SK-N-SH treated with all-trans-retinoic acid at 6 μM for 48 hours (cell line): ENCODE data around the gene OSBPL7.

Source experiments
- ATAC-seq: fragments of 200-7000 bp; cut with Tn5 transposase; 3 replicates; pipeline ENCODE4 v1.9.1; 2020; ENCODE audit warnings: mild to moderate bottlenecking, moderate library complexity
- ARNTL ChIP-seq: fragments of 450-650 bp; formaldehyde crosslinking; IDR thresholded peaks from 2 replicates; pipeline ENCODE4 v1.5.0; 2020; ENCODE audit warnings: low read depth, mild to moderate bottlenecking, moderate library complexity, borderline replicate concordance
- BACH2 ChIP-seq: fragments of 250-450 bp; sonication (Bioruptor Pico); IDR thresholded peaks from 2 replicates; pipeline ENCODE4 v1.9.0; 2021; ENCODE audit warnings: mild to moderate bottlenecking, borderline replicate concordance
- CREB5 ChIP-seq: fragments of 250-450 bp; sonication (Bioruptor Pico); IDR thresholded peaks from 2 replicates; pipeline ENCODE4 v1.5.1; 2020; ENCODE audit warnings: low read depth, mild to moderate bottlenecking, moderate library complexity
- CSDC2 ChIP-seq: fragments of 250-450 bp; sonication (Bioruptor Pico); IDR thresholded peaks from 2 replicates; pipeline ENCODE4 v1.5.0; 2020; ENCODE audit warnings: mild to moderate bottlenecking, moderate library complexity
- ESRRG ChIP-seq: fragments of 250-450 bp; sonication (Bioruptor Pico); IDR thresholded peaks from 2 replicates; pipeline ENCODE4 v1.6.1; 2021; ENCODE audit warnings: mild to moderate bottlenecking
- GLIS3 ChIP-seq: fragments of 250-450 bp; sonication (Bioruptor Pico); IDR thresholded peaks from 2 replicates; pipeline ENCODE4 v1.5.0; 2020; ENCODE audit warnings: mild to moderate bottlenecking, moderate library complexity
- ISL1 ChIP-seq: fragments of 250-450 bp; sonication (Bioruptor Pico); IDR thresholded peaks from 2 replicates; pipeline ENCODE4 v2.1.2; 2022; ENCODE audit warnings: mild to moderate bottlenecking, moderate library complexity
- OSR1 ChIP-seq: fragments of 250-450 bp; sonication (Bioruptor Pico); IDR thresholded peaks from 2 replicates; pipeline ENCODE4 v1.8.0; 2022; ENCODE audit warnings: moderate library complexity, mild to moderate bottlenecking, inconsistent platforms
- PPARA ChIP-seq: fragments of 250-450 bp; sonication (Bioruptor Pico); IDR thresholded peaks from 2 replicates; pipeline ENCODE4 v1.5.0; 2020; ENCODE audit warnings: mild to moderate bottlenecking, borderline replicate concordance
- RARB ChIP-seq: fragments of 250-450 bp; sonication (Bioruptor Pico); IDR thresholded peaks from 2 replicates; pipeline ENCODE4 v1.8.0; 2021; ENCODE audit warnings: mild to moderate bottlenecking, moderate library complexity
- SNAI2 ChIP-seq: fragments of 250-450 bp; sonication (Bioruptor Pico); IDR thresholded peaks from 2 replicates; pipeline ENCODE4 v1.5.0; 2020; ENCODE audit warnings: mild to moderate bottlenecking, moderate library complexity
- TCF4 ChIP-seq: fragments of 250-450 bp; sonication (Bioruptor Pico); IDR thresholded peaks from 2 replicates; pipeline ENCODE4 v1.8.0; 2021; ENCODE audit warnings: mild to moderate bottlenecking, moderate library complexity, borderline replicate concordance
- TOX ChIP-seq: fragments of 250-450 bp; sonication (Bioruptor Pico); IDR thresholded peaks from 2 replicates; pipeline ENCODE4 v1.8.0; 2021; ENCODE audit warnings: mild to moderate bottlenecking, moderate library complexity, borderline replicate concordance
- TSHZ2 ChIP-seq: fragments of 250-450 bp; sonication (Bioruptor Pico); IDR thresholded peaks from 2 replicates; pipeline ENCODE4 v1.5.0; 2020; ENCODE audit warnings: mild to moderate bottlenecking, moderate library complexity
- ZC3H10 ChIP-seq: fragments of 250-450 bp; sonication (Bioruptor Pico); IDR thresholded peaks from 2 replicates; pipeline ENCODE4 v1.5.1; 2021; ENCODE audit warnings: mild to moderate bottlenecking, moderate library complexity
- ZFP3 ChIP-seq: fragments of 250-450 bp; sonication (Bioruptor Pico); IDR thresholded peaks from 2 replicates; pipeline ENCODE4 v1.5.0; 2020; ENCODE audit warnings: mild to moderate bottlenecking, moderate library complexity
- ZFP30 ChIP-seq: fragments of 450-650 bp; formaldehyde crosslinking; IDR thresholded peaks from 2 replicates; pipeline ENCODE4 v1.5.0; 2022; ENCODE audit warnings: mild to moderate bottlenecking, moderate library complexity
- ZNF565 ChIP-seq: fragments of 450-650 bp; formaldehyde crosslinking; conservative IDR thresholded peaks from 2 replicates; pipeline ENCODE4 v1.5.0; 2020; ENCODE audit warnings: low read depth, mild to moderate bottlenecking, moderate library complexity
- ZNF70 ChIP-seq: fragments of 450-650 bp; formaldehyde crosslinking; IDR thresholded peaks from 2 replicates; pipeline ENCODE4 v1.5.0; 2020; ENCODE audit warnings: mild to moderate bottlenecking, moderate library complexity
- TF ChIP-seq, protein P1 (sequence below): fragments of 250-450 bp; sonication (Bioruptor Pico); IDR thresholded peaks from 2 replicates; pipeline ENCODE4 v1.5.1; 2021; ENCODE audit warnings: mild to moderate bottlenecking, moderate library complexity
- TF ChIP-seq, protein P2 (sequence below): fragments of 250-450 bp; sonication (Bioruptor Pico); IDR thresholded peaks from 2 replicates; pipeline ENCODE4 v1.8.0; 2021; ENCODE audit warnings: low read depth, mild to moderate bottlenecking, moderate library complexity, borderline replicate concordance
- TF ChIP-seq, protein P3 (sequence below): fragments of 250-450 bp; sonication (Bioruptor Pico); IDR thresholded peaks from 2 replicates; pipeline ENCODE4 v1.8.0; 2020; ENCODE audit warnings: mild to moderate bottlenecking, moderate library complexity, borderline replicate concordance

OSBPL7 gene

GRCh38 chr17:47860386-47860785, 38.8 kb upstream of the OSBPL7 start (continued):
- TF ChIP-seq, protein P1, sequence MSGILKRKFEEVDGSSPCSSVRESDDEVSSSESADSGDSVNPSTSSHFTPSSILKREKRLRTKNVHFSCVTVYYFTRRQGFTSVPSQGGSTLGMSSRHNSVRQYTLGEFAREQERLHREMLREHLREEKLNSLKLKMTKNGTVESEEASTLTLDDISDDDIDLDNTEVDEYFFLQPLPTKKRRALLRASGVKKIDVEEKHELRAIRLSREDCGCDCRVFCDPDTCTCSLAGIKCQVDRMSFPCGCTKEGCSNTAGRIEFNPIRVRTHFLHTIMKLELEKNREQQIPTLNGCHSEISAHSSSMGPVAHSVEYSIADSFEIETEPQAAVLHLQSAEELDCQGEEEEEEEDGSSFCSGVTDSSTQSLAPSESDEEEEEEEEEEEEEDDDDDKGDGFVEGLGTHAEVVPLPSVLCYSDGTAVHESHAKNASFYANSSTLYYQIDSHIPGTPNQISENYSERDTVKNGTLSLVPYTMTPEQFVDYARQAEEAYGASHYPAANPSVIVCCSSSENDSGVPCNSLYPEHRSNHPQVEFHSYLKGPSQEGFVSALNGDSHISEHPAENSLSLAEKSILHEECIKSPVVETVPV (CRISPR knock-in tag), result no peak
- no peak for TF ChIP-seq TSHZ2 (CRISPR knock-in tag)
- TF ChIP-seq ARNTL (CRISPR knock-in tag), result no peak

- TF ChIP-seq TOX, result no peak
- TF ChIP-seq ZNF70 (CRISPR knock-in tag), result no peak
- no peak for TF ChIP-seq CSDC2 (CRISPR knock-in tag)
- TF ChIP-seq ZFP30 (CRISPR knock-in tag), result no peak
- no peak for TF ChIP-seq CREB5 (CRISPR knock-in tag)
- no peak for TF ChIP-seq GLIS3 (CRISPR knock-in tag)
- no peak for TF ChIP-seq ESRRG (CRISPR knock-in tag)
- no peak for TF ChIP-seq ZFP3 (CRISPR knock-in tag)
- TF ChIP-seq, protein P1 (CRISPR knock-in tag), result no peak
- TF ChIP-seq, protein P2, sequence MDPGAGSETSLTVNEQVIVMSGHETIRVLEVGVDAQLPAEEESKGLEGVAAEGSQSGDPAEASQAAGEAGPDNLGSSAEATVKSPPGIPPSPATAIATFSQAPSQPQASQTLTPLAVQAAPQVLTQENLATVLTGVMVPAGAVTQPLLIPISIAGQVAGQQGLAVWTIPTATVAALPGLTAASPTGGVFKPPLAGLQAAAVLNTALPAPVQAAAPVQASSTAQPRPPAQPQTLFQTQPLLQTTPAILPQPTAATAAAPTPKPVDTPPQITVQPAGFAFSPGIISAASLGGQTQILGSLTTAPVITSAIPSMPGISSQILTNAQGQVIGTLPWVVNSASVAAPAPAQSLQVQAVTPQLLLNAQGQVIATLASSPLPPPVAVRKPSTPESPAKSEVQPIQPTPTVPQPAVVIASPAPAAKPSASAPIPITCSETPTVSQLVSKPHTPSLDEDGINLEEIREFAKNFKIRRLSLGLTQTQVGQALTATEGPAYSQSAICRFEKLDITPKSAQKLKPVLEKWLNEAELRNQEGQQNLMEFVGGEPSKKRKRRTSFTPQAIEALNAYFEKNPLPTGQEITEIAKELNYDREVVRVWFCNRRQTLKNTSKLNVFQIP, result no peak
- TF ChIP-seq BACH2 (CRISPR knock-in tag), result no peak
- no peak for TF ChIP-seq PPARA (CRISPR knock-in tag)
- no peak for TF ChIP-seq OSR1 (CRISPR knock-in tag)
- no peak for TF ChIP-seq ZC3H10 (CRISPR knock-in tag)
- TF ChIP-seq, protein P3, sequence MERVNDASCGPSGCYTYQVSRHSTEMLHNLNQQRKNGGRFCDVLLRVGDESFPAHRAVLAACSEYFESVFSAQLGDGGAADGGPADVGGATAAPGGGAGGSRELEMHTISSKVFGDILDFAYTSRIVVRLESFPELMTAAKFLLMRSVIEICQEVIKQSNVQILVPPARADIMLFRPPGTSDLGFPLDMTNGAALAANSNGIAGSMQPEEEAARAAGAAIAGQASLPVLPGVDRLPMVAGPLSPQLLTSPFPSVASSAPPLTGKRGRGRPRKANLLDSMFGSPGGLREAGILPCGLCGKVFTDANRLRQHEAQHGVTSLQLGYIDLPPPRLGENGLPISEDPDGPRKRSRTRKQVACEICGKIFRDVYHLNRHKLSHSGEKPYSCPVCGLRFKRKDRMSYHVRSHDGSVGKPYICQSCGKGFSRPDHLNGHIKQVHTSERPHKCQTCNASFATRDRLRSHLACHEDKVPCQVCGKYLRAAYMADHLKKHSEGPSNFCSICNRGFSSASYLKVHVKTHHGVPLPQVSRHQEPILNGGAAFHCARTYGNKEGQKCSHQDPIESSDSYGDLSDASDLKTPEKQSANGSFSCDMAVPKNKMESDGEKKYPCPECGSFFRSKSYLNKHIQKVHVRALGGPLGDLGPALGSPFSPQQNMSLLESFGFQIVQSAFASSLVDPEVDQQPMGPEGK (CRISPR knock-in tag), result no peak
- TF ChIP-seq ISL1 (CRISPR knock-in tag), result no peak
- no peak for TF ChIP-seq SNAI2
- no peak for TF ChIP-seq RARB (CRISPR knock-in tag)
- TF ChIP-seq ZNF565 (CRISPR knock-in tag), result no peak
- TF ChIP-seq TCF4 (CRISPR knock-in tag), result no peak
- no peak for ATAC-seq
Observed at GRCh38 chr17:47857551-47858455, 36.2 kb upstream of the OSBPL7 start.
